HEK293T (cell line): ENCODE data around the gene VAV2.

Source experiments
- CTCF ChIA-PET: fragments of 350-600 bp; formaldehyde crosslinking; extraction: SDS; loops from one replicate; lab custom pipeline; 2021; ENCODE audit warnings: antibody characterized with exemption, inconsistent platforms; lab: Yijun Ruan, JAX
- POLR2A ChIA-PET: fragments of 350-600 bp; formaldehyde crosslinking; extraction: SDS; loops from one replicate; lab custom pipeline; 2020; ENCODE audit warnings: antibody characterized with exemption, inconsistent platforms; lab: Yijun Ruan, JAX
- DNase-seq: peaks from one replicate; pipeline ENCODE4 v3.0.0; 2012; ENCODE audit warnings: mixed read lengths; ENCODE audit errors: extremely low spot score
- ARNT ChIP-seq: fragments of 450-650 bp; IDR thresholded peaks from 2 replicates; pipeline ENCODE4 v1.6.1; 2017; ENCODE audit warnings: mild to moderate bottlenecking
- BHLHE40 ChIP-seq: fragments of 450-650 bp; IDR thresholded peaks from 2 replicates; pipeline ENCODE4 v1.6.1; 2016; ENCODE audit warnings: mild to moderate bottlenecking, moderate library complexity, borderline replicate concordance
- CTBP1 ChIP-seq: fragments of 450-650 bp; IDR thresholded peaks from 2 replicates; pipeline ENCODE4 v1.6.1; 2016; ENCODE audit warnings: borderline replicate concordance
- ELF4 ChIP-seq: fragments of 450-650 bp; IDR thresholded peaks from 2 replicates; pipeline ENCODE4 v1.6.1; 2017; ENCODE audit warnings: antibody characterized with exemption
- FOXA1 ChIP-seq: fragments of 450-650 bp; IDR thresholded peaks from 2 replicates; pipeline ENCODE4 v1.6.1; 2016; ENCODE audit warnings: mild to moderate bottlenecking
- FOXK2 ChIP-seq: fragments of 450-650 bp; IDR thresholded peaks from 2 replicates; pipeline ENCODE4 v1.6.1; 2016; ENCODE audit warnings: mild to moderate bottlenecking
- FOXM1 ChIP-seq: fragments of 450-650 bp; IDR thresholded peaks from 2 replicates; pipeline ENCODE4 v1.6.1; 2017; ENCODE audit warnings: mild to moderate bottlenecking, borderline replicate concordance
- HDGF ChIP-seq: fragments of 450-650 bp; IDR thresholded peaks from 2 replicates; pipeline ENCODE4 v1.6.1; 2017; ENCODE audit warnings: antibody characterized with exemption, borderline replicate concordance
- L3MBTL2 ChIP-seq: fragments of 450-650 bp; conservative IDR thresholded peaks from 2 replicates; pipeline ENCODE4 v1.6.1; 2016; ENCODE audit warnings: mild to moderate bottlenecking
- LEF1 ChIP-seq: fragments of 450-650 bp; IDR thresholded peaks from 2 replicates; pipeline ENCODE4 v1.6.1; 2017; ENCODE audit warnings: mild to moderate bottlenecking, borderline replicate concordance
- NFRKB ChIP-seq: fragments of 450-650 bp; IDR thresholded peaks from 2 replicates; pipeline ENCODE4 v1.6.1; 2016; ENCODE audit warnings: mild to moderate bottlenecking, moderate library complexity
- PKNOX1 ChIP-seq: fragments of 450-650 bp; IDR thresholded peaks from 2 replicates; pipeline ENCODE4 v1.6.1; 2016
- SP1 ChIP-seq: fragments of 450-650 bp; IDR thresholded peaks from 2 replicates; pipeline ENCODE4 v1.6.1; 2017
- SUZ12 ChIP-seq: fragments of 450-650 bp; IDR thresholded peaks from 2 replicates; pipeline ENCODE4 v1.6.1; 2016; ENCODE audit warnings: mild to moderate bottlenecking
- TARDBP ChIP-seq: fragments of 450-650 bp; IDR thresholded peaks from 2 replicates; pipeline ENCODE4 v1.6.1; 2016
- ZNF384 ChIP-seq: fragments of 450-650 bp; IDR thresholded peaks from 2 replicates; pipeline ENCODE4 v1.6.1; 2016

The VAV2 gene

GRCh38 chr9:133825555-133826218 lies 166.4 kb downstream of the VAV2 start:
- CTCF ChIA-PET: no interaction called here
- TF ChIP-seq ARNT (0 out of 2 replicates have a peak, but pooled peaks have one; percentile 9), PKNOX1 (0 out of 2 replicates have a peak, but pooled peaks have one; percentile 9), FOXK2 (no peak)
- POLR2A ChIA-PET: no interaction called here
- DNase-seq: no peak

GRCh38 chr9:133824802-133825186 lies 167.3 kb downstream of the VAV2 start:
- ChIA-PET CTCF (no interaction called here), POLR2A (no interaction called here)
- no peak for TF ChIP-seq FOXK2
- TF ChIP-seq HDGF: no peak
- TF ChIP-seq ZNF384: no peak
- TF ChIP-seq L3MBTL2: no peak
- no peak for TF ChIP-seq CTBP1
- no peak for TF ChIP-seq SP1
- no peak for TF ChIP-seq FOXA1
- no peak for TF ChIP-seq SUZ12
- no peak for TF ChIP-seq FOXM1
- DNase-seq: no peak

DNA sequence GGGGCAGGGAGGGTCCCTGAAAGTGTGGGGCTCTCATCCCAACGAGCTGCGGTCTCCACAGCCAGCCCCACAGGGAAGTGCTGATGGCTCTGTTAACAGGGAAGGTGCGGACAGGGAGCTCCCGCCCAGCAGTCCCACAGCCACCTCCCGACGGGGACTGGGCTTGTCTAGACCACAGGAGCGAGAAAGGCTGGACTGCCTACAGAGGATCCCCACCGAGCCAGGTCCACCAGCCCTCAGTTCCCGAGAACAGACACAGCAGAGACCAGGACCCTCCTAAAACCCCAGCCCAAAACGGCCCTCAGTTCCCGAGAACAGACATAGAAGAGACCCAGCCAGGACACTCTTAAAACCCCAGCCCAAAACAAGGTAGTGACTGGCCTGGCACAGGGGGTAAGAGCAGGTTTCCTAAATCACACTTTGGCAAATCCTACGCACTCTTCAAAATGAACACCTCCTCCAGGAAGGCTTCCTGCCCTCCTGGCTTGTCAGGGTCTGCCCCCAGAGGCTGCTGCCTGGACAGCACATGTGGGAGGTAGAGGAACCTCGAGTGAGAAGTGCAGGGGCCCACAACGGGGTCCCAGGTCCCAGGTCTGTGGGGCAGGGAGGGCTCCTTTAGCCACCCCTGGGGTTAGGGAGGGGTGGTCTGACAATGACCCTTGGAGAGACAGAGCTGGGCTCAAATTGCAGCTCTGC lies 167.9 kb downstream of the VAV2 start:
- ChIA-PET POLR2A (no interaction called here), CTCF (no interaction called here)
- no peak for TF ChIP-seq FOXM1
- no peak for TF ChIP-seq ZNF384
- no peak for TF ChIP-seq ELF4
- no peak for TF ChIP-seq CTBP1
- no peak for TF ChIP-seq FOXA1
- TF ChIP-seq SUZ12: no peak
- no peak for TF ChIP-seq BHLHE40
- TF ChIP-seq NFRKB: no peak
- no peak for TF ChIP-seq TARDBP
- no peak for TF ChIP-seq PKNOX1
- no peak for TF ChIP-seq L3MBTL2
- TF ChIP-seq FOXK2: no peak
- TF ChIP-seq HDGF: no peak
- TF ChIP-seq ARNT: no peak
- TF ChIP-seq LEF1: no peak
- TF ChIP-seq SP1: no peak
- no peak for DNase-seq

DNA sequence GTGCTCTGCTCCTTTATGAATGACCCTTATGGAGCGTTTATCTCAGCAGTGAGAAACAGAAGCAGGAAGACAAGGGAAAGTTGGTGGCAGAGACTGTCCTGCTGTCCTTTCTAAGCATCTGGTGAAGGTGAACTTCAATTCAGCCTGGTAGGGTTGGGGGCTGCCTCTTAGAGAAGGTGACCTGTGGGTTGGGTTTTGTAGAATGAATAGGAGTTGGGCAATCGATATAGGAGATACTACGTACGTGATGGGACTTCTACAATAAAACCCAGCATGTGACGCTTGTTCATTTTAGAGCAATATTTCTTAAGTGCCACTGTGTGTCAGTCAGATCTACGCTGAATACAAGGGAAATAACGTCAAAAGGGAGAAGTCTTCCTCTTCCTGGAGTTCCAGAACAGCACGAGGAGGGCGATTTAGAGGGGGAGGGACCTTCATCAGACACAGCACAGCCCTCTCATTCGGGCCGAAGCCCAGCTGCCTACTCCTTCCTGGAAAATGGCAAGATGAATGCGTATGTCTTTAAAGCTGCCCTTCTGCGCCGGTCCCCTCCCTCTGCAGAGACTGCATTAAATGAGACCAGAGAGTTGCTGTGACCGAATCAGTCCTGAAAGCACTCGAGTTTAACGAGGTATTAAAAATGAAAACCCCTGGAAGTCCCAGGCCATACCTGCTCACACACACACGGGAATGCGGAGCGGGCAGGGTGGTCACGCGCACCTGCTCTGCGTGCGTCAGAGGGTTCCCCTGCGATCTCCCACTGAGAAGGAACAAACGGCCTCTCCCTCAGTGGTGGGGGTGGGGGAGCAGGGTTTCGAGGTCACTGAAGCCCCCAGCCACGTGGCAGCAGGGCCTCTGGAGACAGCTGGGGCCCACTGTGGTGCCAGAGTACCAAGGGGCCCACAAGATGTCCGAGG lies 168.7 kb downstream of the VAV2 start:
- POLR2A ChIA-PET: no interaction called here
- TF ChIP-seq ZNF384 (no peak), PKNOX1 (peak; percentile 65), L3MBTL2 (0 out of 2 replicates have a peak, but pooled peaks have one; percentile 15)
- CTCF ChIA-PET: no interaction called here
- DNase-seq: no peak

- ChIA-PET CTCF (no interaction called here), POLR2A (no interaction called here)
Observed at GRCh38 chr9:133822430-133823065, 169.6 kb downstream of the VAV2 start.

More at GRCh38 chr9:133822430-133823065, 169.6 kb downstream of the VAV2 start:
- DNase-seq: no peak
- TF ChIP-seq FOXA1: no peak
- no peak for TF ChIP-seq FOXM1
- TF ChIP-seq SP1: no peak
- TF ChIP-seq ELF4: no peak
- no peak for TF ChIP-seq CTBP1
- no peak for TF ChIP-seq BHLHE40
- no peak for TF ChIP-seq ZNF384
- TF ChIP-seq ARNT: no peak
- no peak for TF ChIP-seq LEF1
- TF ChIP-seq PKNOX1: no peak
- TF ChIP-seq L3MBTL2: no peak
- TF ChIP-seq NFRKB: no peak
